Heart left ventricle (tissue), 13 donors: Measurements from ENCODE around the gene CREB3L1.

ENCODE experiments used
- POLR2A ChIP-seq, 2 donors: fragments of 450-650 bp; IDR thresholded peaks; one replicate each; pipeline ENCODE4 v1.6.1; 2017; ENCODE audit warnings: antibody characterized with exemption in 2 of 2, mild to moderate bottlenecking in 2 of 2, moderate library complexity in 2 of 2
- TF ChIP-seq, protein P1 (sequence below), 12 donors: fragments of 200-600 bp; sonication (generic) in 4 of 12; IDR thresholded peaks; one replicate each; pipeline versions ENCODE4 v1.5.0 to v1.8.0; 2018 to 2022; ENCODE audit warnings: antibody characterized with exemption in 12 of 12, mild to moderate bottlenecking in 5 of 12
- donor health status: ischemic (EF 13 %, LVEDD 7.1; RV severe dilation, severe dysfunction).
- donor health status: DM: no; HTN: yes; CAD: no.
- donor health status: DM: no; HTN: no; CAD: no.
- donor health status: ischemic (EF 25% LVEDD 6.9; RV normal size, moderate dysfunction).
- donor health status: ischemic (EF 25% LVEDD 5.7; RV mildly dilated, moderate dysfunction).
- donor health status: ischemic (EF 35%, LVEDD 5.7; RV mildly dilated, moderate dysfunction).
- donor health status: nonischemic (EF 11% LVEDD 7.7; RV severe dilation, severe dysfunction).
- donor health status: DM: yes; HTN: yes; CAD: no.
- donor health status: PGD.
- donor health status: ischemic (EF 29% LVEDD 5.4; RV normal size, mild dysfunction).
- donor health status: nonischemic (EF 23%, LVEDD 6.1; RV moderate dilation, normal function).

DNA sequence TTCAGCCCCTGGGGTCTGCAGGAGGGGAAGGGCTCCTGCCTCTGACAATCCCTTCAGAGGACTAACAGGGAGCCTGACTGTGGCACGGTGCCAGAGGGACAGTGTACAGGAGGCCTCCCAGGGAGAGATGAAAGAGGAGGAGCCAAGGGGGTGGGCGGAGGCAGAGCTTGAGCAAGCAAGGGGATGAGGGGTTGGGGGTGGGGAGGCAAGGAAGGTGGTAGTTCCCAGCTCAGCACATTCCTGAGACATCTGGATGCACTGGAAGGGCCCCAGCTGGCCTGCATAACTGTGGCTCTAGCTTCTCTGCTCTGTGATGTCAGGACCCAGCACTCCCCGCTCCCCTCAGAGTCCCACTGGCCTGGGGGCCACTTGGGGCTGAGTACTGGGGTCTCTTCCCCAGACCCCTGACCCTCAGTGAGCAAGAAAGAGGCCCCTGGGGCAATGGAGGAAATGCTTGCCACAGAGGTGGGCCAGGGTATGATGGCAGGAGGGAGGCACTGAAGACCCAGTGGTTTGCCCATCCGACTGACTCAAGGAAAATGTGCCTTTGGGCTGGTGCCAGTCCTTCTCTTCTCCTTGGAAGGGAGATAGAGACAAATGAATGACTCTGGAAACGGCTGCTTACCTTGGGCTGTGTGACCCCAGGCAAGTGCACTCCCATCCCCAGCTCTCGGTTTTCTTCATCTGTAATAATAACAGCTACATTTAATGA, 13.3 kb downstream of the CREB3L1 start:
- TF ChIP-seq, protein P1, sequence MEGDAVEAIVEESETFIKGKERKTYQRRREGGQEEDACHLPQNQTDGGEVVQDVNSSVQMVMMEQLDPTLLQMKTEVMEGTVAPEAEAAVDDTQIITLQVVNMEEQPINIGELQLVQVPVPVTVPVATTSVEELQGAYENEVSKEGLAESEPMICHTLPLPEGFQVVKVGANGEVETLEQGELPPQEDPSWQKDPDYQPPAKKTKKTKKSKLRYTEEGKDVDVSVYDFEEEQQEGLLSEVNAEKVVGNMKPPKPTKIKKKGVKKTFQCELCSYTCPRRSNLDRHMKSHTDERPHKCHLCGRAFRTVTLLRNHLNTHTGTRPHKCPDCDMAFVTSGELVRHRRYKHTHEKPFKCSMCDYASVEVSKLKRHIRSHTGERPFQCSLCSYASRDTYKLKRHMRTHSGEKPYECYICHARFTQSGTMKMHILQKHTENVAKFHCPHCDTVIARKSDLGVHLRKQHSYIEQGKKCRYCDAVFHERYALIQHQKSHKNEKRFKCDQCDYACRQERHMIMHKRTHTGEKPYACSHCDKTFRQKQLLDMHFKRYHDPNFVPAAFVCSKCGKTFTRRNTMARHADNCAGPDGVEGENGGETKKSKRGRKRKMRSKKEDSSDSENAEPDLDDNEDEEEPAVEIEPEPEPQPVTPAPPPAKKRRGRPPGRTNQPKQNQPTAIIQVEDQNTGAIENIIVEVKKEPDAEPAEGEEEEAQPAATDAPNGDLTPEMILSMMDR (IDR thresholded peaks at IDR 0.05), result no peak
- TF ChIP-seq POLR2A (IDR thresholded peaks at IDR 0.05), result no peak
